ENCODE data around the gene DDIT4.

DDIT4 gene

DNA sequence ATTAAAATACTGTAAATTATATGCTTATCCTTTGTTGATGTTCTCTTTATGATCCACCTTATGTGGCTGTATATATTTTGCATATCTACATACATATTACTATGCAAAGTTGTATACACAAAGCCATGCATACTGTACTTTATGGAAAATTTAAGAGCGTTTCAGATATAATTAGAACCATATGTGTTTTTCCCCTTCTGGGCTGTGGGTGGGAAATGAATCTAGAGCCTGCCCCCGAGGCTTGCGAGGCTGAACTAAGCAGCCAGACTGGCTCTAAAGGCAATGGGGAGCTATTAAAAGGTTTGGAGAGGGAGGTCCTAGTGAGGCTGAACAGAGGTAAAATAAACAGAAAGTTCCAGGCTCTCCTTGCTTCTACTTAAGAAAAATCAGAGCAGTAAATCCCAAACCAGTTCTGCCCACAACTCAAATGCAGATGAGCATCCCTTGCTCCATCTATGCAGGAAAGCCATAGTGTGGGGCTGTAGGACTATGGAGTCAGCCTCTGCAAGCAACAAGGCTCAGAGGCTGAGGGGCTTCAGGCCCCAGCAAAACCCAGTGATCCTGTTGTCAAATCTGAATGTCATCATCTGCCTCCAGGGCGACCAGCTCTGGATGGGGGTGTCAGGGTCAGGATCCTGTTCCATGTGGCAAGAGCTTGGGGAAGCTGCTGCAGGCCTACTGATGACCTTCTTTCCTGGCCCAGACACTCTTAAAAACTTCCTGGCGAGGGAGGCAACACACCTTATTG, 14.1 kb upstream of the DDIT4 start:
- TF ChIP-seq, protein P1, sequence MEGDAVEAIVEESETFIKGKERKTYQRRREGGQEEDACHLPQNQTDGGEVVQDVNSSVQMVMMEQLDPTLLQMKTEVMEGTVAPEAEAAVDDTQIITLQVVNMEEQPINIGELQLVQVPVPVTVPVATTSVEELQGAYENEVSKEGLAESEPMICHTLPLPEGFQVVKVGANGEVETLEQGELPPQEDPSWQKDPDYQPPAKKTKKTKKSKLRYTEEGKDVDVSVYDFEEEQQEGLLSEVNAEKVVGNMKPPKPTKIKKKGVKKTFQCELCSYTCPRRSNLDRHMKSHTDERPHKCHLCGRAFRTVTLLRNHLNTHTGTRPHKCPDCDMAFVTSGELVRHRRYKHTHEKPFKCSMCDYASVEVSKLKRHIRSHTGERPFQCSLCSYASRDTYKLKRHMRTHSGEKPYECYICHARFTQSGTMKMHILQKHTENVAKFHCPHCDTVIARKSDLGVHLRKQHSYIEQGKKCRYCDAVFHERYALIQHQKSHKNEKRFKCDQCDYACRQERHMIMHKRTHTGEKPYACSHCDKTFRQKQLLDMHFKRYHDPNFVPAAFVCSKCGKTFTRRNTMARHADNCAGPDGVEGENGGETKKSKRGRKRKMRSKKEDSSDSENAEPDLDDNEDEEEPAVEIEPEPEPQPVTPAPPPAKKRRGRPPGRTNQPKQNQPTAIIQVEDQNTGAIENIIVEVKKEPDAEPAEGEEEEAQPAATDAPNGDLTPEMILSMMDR (IDR thresholded peaks at IDR 0.05; ENCODE audit: unreplicated experiment in 3 of 3): no peak
- Mint-ChIP-seq H3K27me3 (ENCODE audit: low read depth) (peaks cover 3% of the 10 kb centered on the region), H3K4me3 (peak overlapping the region; percentile 61 to 75 (median 73)), H3K27ac (peak overlapping the region; percentile 99 to 100 (median 100)), H3K9me3 (no peaks in the 10 kb centered on the region), H3K36me3 (ENCODE audit: low read depth) (no peaks in the 10 kb centered on the region), H3K4me1 (peaks cover 68% of the 10 kb centered on the region)

DNA sequence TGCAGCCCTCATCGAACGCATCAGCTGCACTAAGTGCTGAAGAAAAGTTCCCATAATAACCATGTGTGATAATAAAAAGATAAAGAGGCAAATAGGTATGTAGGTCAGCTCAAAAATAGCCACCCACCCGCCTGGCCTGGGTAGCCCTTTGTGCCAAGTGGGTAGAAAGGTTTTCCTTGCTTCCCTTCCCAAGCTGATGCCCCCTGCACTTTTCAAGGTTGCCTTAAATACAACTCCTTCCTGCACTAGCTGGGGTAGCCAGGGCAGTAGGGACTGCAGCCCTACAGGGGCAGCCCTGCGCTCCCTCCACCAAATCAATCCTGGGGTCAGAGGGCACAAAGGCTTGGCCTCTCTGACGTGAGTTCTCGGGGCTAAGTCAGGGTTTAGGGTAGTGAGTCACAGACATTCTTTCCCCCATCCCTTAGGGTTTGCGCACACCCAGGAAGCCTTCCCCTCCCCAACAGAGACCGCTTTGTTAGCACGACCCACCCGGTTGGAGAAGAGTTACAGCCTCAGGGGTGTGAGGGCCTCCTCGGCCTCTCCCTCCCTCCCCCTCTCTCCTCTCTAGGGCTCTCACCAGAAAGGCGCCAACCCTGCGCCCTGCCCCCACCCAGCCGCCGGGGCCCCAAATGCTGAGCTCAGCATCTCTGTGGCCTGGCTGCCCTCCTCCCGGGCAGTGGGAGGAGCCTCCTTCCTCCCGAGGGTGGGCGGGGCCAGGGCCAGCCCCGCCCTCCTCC, 13.3 kb upstream of the DDIT4 start:
- H3K9me3 Mint-ChIP-seq: no peaks in the 10 kb centered on the region
- peak overlapping the region; percentile 99 to 100 (median 100) for H3K27ac Mint-ChIP-seq
- TF ChIP-seq, protein P1 (IDR thresholded peaks at IDR 0.05; ENCODE audit: unreplicated experiment in 3 of 3): no peak
- peaks cover 3% of the 10 kb centered on the region for H3K27me3 Mint-ChIP-seq (ENCODE audit: low read depth)
- H3K4me1 Mint-ChIP-seq: peaks cover 66% of the 10 kb centered on the region
- H3K36me3 Mint-ChIP-seq (ENCODE audit: low read depth): no peaks in the 10 kb centered on the region
- peak overlapping the region; percentile 74 to 81 (median 75) for H3K4me3 Mint-ChIP-seq

DNA sequence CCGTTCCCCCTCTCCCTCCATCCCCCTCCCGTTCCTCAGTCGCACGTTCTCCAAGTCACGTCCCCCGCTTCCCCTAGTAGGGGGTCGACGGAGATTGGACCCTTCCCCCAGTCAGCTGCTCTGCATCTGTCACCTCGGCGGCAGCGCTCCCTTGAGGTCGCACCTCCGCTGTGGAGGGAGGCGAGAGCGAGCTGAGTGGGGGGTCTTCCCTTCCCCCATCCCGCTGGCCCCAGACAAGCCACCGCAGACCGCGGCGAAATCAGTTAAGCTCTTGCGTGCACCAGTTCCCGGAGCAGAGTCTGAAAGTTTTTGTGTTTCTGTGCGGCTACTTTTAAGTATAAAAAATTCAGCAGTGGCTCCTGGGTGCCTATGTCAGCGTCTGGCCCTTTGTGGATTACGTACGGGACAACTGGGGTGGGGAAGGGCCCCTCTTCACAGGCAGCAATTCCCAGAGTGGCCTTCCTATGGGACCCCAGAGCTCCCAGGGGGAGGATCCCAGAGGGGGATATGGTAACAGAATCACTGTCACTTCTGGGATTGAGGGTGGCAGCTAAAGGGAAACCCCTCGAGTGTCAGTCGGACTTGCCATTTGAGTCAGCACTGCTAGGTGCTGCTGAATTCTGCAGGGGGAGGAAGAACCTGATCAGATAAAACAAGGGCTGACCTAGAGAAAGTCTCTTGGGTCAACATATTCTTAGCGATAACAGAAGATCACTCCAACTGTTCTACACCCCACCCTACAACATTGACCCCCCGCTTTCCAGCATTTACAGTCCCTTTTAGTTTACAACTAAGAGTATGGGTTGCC, 12.5 kb upstream of the DDIT4 start:
- Mint-ChIP-seq H3K36me3 (ENCODE audit: low read depth) (no peaks in the 10 kb centered on the region), H3K4me3 (peak overlapping the region; percentile 74 to 81 (median 79)), H3K4me1 (peaks cover 64% of the 10 kb centered on the region), H3K27me3 (ENCODE audit: low read depth) (peaks cover 3% of the 10 kb centered on the region), H3K27ac (peak overlapping the region; percentile 99 to 100 (median 100)), H3K9me3 (no peaks in the 10 kb centered on the region)
- TF ChIP-seq, protein P1 (IDR thresholded peaks at IDR 0.05; ENCODE audit: unreplicated experiment in 3 of 3): no peak

DNA sequence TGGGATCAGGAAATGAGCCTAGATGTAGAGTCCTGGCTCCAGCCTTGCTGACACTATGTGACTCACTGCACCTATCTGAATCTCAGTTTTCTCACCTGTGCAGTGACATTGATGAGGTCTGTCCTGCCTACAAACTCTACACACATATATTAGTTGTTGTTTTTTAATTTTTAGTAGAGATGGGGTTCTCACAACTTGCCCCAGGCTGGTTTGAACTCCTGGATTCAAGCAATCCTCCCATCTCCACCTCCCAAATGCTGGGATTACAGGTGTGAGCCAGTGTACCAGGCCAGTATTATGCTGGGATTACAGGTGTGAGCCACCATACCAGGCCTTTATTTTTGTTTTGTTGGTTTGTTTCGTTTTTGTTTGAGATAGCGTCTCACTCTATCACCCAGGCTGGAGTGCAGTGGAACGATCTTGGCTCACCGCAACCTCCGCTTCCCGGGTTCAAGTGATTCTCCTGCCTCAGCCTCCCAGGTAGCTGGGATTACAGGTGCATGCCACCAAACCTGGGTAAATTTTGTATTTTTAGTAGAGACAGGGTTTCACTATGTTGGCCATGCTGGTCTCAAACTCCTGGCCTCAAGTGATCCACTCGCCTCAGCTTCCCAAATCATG, 11.8 kb upstream of the DDIT4 start:
- Mint-ChIP-seq H3K27ac (peak overlapping the region; percentile 99 to 100 (median 100)), H3K4me1 (peaks cover 59% of the 10 kb centered on the region), H3K27me3 (ENCODE audit: low read depth) (peaks cover 3% of the 10 kb centered on the region), H3K9me3 (no peaks in the 10 kb centered on the region), H3K36me3 (ENCODE audit: low read depth) (no peaks in the 10 kb centered on the region), H3K4me3 (peak overlapping the region; percentile 74 to 81 (median 79))
- TF ChIP-seq, protein P1 (IDR thresholded peaks at IDR 0.05; ENCODE audit: unreplicated experiment in 3 of 3): no peak

DNA sequence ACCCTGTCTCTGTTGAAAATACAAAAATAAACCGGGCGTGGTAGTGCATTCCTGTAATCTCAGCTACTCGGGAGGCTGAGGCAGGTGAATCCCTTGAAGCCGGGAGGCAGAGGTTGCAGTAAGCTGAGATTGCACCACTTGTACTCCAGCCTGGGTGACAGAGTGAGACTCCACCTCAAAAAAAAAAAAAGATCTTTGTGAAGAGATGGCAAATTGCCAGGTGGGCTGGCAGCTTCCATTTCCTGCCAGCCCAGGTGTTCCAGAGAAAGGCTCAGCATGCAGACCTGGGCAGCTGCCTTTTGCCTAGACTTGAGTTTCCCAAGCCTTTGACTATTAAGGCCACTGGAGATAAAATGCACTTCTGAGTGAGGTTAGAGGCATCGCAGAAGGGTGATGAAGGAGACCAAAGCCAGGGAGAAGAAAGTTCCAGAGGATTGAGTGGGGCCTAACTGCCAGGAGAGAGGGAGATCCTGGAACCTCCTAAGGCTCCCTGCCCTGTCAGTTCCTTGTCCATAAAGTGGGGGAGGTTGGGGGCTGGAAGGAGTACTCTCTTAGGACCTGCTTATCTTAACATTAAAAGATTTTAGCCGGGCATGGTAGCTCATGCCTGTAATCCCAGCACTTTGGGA, 10.0 kb upstream of the DDIT4 start:
- Mint-ChIP-seq H3K4me1 (peaks cover 54% of the 10 kb centered on the region), H3K36me3 (ENCODE audit: low read depth) (no peaks in the 10 kb centered on the region), H3K4me3 (no peak overlapping the region), H3K27ac (peak overlapping the region; percentile 84 to 98 (median 93)), H3K27me3 (ENCODE audit: low read depth) (no peaks in the 10 kb centered on the region), H3K9me3 (no peaks in the 10 kb centered on the region)
- TF ChIP-seq, protein P1 (IDR thresholded peaks at IDR 0.05; ENCODE audit: unreplicated experiment in 3 of 3): no peak
